SIG-M5 treated with dmso at 0.1 percent for 504 hours (cell line): ENCODE results near the gene NRF1.
"Not testable (repeated sequence)": the region's sequence is repeated elsewhere in the genome, so short reads cannot be mapped to it uniquely, and the experiment has no call there.

ENCODE experiments used
- DNase-seq: peaks from one replicate; lab custom pipeline; 2025; ENCODE audit not compliant: unreplicated experiment; lab: John Stamatoyannopoulos, UW

Gene NRF1

GRCh38 chr7:129611246-129612111 lies at the start of gene NRF1:
NRF1 (plus strand) TSS chr7:129611720; CDS start chr7:129657352, 45,632 bp downstream.
- DNase-seq: peak; percentile 84

GRCh38 chr7:129566323-129566722 lies 45.2 kb upstream of the NRF1 start:
- DNase-seq: not testable (repeated sequence)

- no peak for DNase-seq
These were observed 44.1 kb upstream of the NRF1 start for GRCh38 chr7:129567377-129567776.

- DNase-seq: no peak
These were observed 43.3 kb upstream of the NRF1 start for GRCh38 chr7:129568240-129568639.

GRCh38 chr7:129569326-129569725 lies 42.2 kb upstream of the NRF1 start:
- DNase-seq: no peak

GRCh38 chr7:129569811-129570215 lies 41.7 kb upstream of the NRF1 start:
- peak; percentile 23 for DNase-seq

- DNase-seq: no peak
These were observed 40.3 kb upstream of the NRF1 start for GRCh38 chr7:129571201-129571600.

GRCh38 chr7:129572205-129572604 lies 39.3 kb upstream of the NRF1 start:
- DNase-seq: no peak

GRCh38 chr7:129574487-129574886 lies 37.0 kb upstream of the NRF1 start:
- DNase-seq: no peak

GRCh38 chr7:129575699-129576098 lies 35.8 kb upstream of the NRF1 start:
- DNase-seq: no peak

- no peak for DNase-seq
These were observed 35.4 kb upstream of the NRF1 start for GRCh38 chr7:129576138-129576537.

- no peak for DNase-seq
These were observed 32.7 kb upstream of the NRF1 start for GRCh38 chr7:129578829-129579228.

GRCh38 chr7:129586179-129586578 lies 25.3 kb upstream of the NRF1 start:
- not testable (repeated sequence) for DNase-seq

GRCh38 chr7:129588268-129588667 lies 23.3 kb upstream of the NRF1 start:
- no peak for DNase-seq

GRCh38 chr7:129591868-129592267 lies 19.7 kb upstream of the NRF1 start:
- DNase-seq: no peak

GRCh38 chr7:129596386-129596785 lies 15.1 kb upstream of the NRF1 start:
- DNase-seq: not testable (repeated sequence)

GRCh38 chr7:129597672-129598071 lies 13.8 kb upstream of the NRF1 start:
- DNase-seq: no peak

GRCh38 chr7:129599174-129599573 lies 12.3 kb upstream of the NRF1 start:
- DNase-seq: no peak

GRCh38 chr7:129603594-129603993 lies 7.9 kb upstream of the NRF1 start:
- DNase-seq: not testable (repeated sequence)

GRCh38 chr7:129604021-129604420 lies 7.5 kb upstream of the NRF1 start:
- not testable (repeated sequence) for DNase-seq

- no peak for DNase-seq
These were observed 6.6 kb upstream of the NRF1 start for GRCh38 chr7:129604713-129605437.

- DNase-seq: no peak
These were observed 5.4 kb upstream of the NRF1 start for GRCh38 chr7:129605960-129606614.
